GM12878 (cell line): ENCODE data around the gene NBPF26. TPM values are rescaled to one million over a fixed set of nuclear protein-coding genes. Genes with fewer than 3 reads are reported as not detected.
"Not testable (repeated sequence)": the region's sequence is repeated elsewhere in the genome, so short reads cannot be mapped to it uniquely, and the experiment has no call there.

ENCODE experiments used
- ATAC-seq: fragments of 200-7000 bp; cut with Tn5 transposase; 3 replicates; pipeline ENCODE4 v1.9.1; 2020; ENCODE audit warnings: mild to moderate bottlenecking, moderate library complexity
- BruUV-seq: library from RNA; stranded (reverse); fragments of 400-500 nt; replicated peaks from 2 replicates; lab custom pipeline; 2021; lab: Mats Ljungman, UMichigan
- CTCF ChIA-PET: fragments of 300-600 bp; sonication (Branson Sonifier 250); formaldehyde crosslinking; extraction: SDS; loops from one replicate; lab custom pipeline; 2021; ENCODE audit warnings: inconsistent platforms; lab: Yijun Ruan, JAX
- POLR2A ChIA-PET: fragments of 350-600 bp; formaldehyde crosslinking; extraction: SDS; loops from one replicate; lab custom pipeline; 2021; ENCODE audit warnings: inconsistent platforms; lab: Charles Lee
- RAD21 ChIA-PET: fragments of 300-600 bp; sonication (Branson Sonifier 250); formaldehyde crosslinking; loops from one replicate; lab custom pipeline; 2023; ENCODE audit warnings: antibody characterized with exemption; ENCODE audit not compliant: unreplicated experiment; lab: Charles Lee
- SMC1A ChIA-PET: fragments of 300-600 bp; sonication (Branson Sonifier 250); formaldehyde crosslinking; loops from one replicate; lab custom pipeline; 2023; ENCODE audit not compliant: unreplicated experiment, uncharacterized antibody; lab: Charles Lee
- DNase-seq: peaks from one replicate; pipeline ENCODE4 v3.0.0-alpha.2; 2011; ENCODE audit warnings: low read depth, low spot score
- FAIRE-seq: peaks from 3 replicates; lab custom pipeline; 2011; peaks lifted over from hg19 to GRCh38; lab: Jason Lieb, UNC
- H2AFZ ChIP-seq: 2 replicates; pipeline ENCODE4 v1.6.0; 2011; ENCODE audit warnings: low read depth, low read length, control low read depth; ENCODE audit not compliant: control insufficient read depth
- H3K27ac ChIP-seq: 2 replicates; pipeline ENCODE4 v1.5.1; 2011; ENCODE audit warnings: control low read depth; ENCODE audit not compliant: control insufficient read depth, insufficient read depth
- H3K27me3 ChIP-seq, 2 experiments: replicated peaks in 1 of 2; 2 replicates each; pipeline versions ENCODE4 v1.6.0 to v1.6.1; 2011; ENCODE audit warnings: low read length in 1 of 2; ENCODE audit not compliant: control insufficient read depth in 2 of 2, insufficient read depth in 2 of 2
- H3K36me3 ChIP-seq, 2 experiments: 2 replicates each; pipeline ENCODE4 v1.5.1; 2011; ENCODE audit warnings: low read length in 1 of 2; ENCODE audit not compliant: control insufficient read depth in 2 of 2, insufficient read depth in 2 of 2
- H3K4me1 ChIP-seq: 2 replicates; pipeline ENCODE4 v1.6.1; 2011; ENCODE audit warnings: mild to moderate bottlenecking, low read length, moderate library complexity, mixed read lengths; ENCODE audit not compliant: control insufficient read depth, insufficient read depth
- H3K4me2 ChIP-seq: 2 replicates; pipeline ENCODE4 v1.6.0; 2011; ENCODE audit warnings: control low read depth; ENCODE audit not compliant: control insufficient read depth, insufficient read depth
- H3K4me3 ChIP-seq: fragments of 200-600 bp; sonication (generic); 2 replicates; pipeline ENCODE4 v1.5.1; 2016
- H3K79me2 ChIP-seq: 2 replicates; pipeline ENCODE4 v1.6.0; 2011; ENCODE audit warnings: low read length; ENCODE audit not compliant: control insufficient read depth, insufficient read depth
- H3K9ac ChIP-seq: 2 replicates; pipeline ENCODE4 v1.8.0; 2011; ENCODE audit warnings: low read length, control low read depth, mixed read lengths; ENCODE audit not compliant: control insufficient read depth, insufficient read depth
- H3K9me3 ChIP-seq: replicated peaks from 3 replicates; pipeline ENCODE4 v1.5.1; 2011; ENCODE audit warnings: mild to moderate bottlenecking, low read length; ENCODE audit not compliant: control insufficient read depth, insufficient read depth
- H4K20me1 ChIP-seq: 2 replicates; pipeline ENCODE4 v1.6.0; 2011; ENCODE audit not compliant: control insufficient read depth, insufficient read depth
- WGBS: methylation state at CpG from one replicate; pipeline ENCODE4 v1.1.6; 2016; ENCODE audit warnings: low lambda C conversion rate; ENCODE audit not compliant: insufficient replicate concordance, insufficient coverage; ENCODE audit errors: missing lambda C conversion rate; 5-methylcytosine and 5-hydroxymethylcytosine counted together
- in situ Hi-C: fragments of 300-500 bp; cut with MboI; formaldehyde crosslinking; loops from 9 replicates; pipeline ENCODE4 v1.14.3; 2018; ENCODE audit warnings: mixed read lengths
- intact Hi-C: fragments of 100-400 bp; cut with micrococcal nuclease; formaldehyde crosslinking; loops from one replicate; pipeline ENCODE4 v1.14.2; 2022; ENCODE audit not compliant: unreplicated experiment
- polyA plus RNA-seq, 11 experiments: library from polyadenylated mRNA; depleted of rRNA in 4 of 11; unstranded in 6 of 11; stranded (reverse) in 5 of 11; fragments of >200 nt; fragmentation: Nextera tagmentation in 4 of 11; fragmentation: Illumina TruSeq in 1 of 11; extraction: Ambion mirVana in 4 of 11; extraction: Trizol in 1 of 11; gene quantifications; 1 replicate in 1 of 11; 2 replicates in 10 of 11; pipeline versions ENCODE4 v1.2.1 to v1.2.3, GENCODE V29; 2011 to 2016; ENCODE audit warnings: inconsistent platforms in 2 of 11, missing spikeins in 2 of 11, low read depth in 1 of 11
- total RNA-seq, 4 experiments: library from RNA; depleted of rRNA in 3 of 4; stranded (reverse); fragments of >200 nt in 3 of 4; fragmentation: Illumina TruSeq in 1 of 4; extraction: Trizol in 1 of 4; gene quantifications; 2 replicates each; pipeline versions ENCODE4 v1.2.1 to v1.2.3, GENCODE V29; 2013 to 2021

NBPF26 gene
- total and polyA plus RNA-seq, 10 of the 15 experiments (the other 5 are each of a cell fraction or from before 2014, with no cell fraction given) = 0.21 to 10.7 (median 4.1) TPM

DNA sequence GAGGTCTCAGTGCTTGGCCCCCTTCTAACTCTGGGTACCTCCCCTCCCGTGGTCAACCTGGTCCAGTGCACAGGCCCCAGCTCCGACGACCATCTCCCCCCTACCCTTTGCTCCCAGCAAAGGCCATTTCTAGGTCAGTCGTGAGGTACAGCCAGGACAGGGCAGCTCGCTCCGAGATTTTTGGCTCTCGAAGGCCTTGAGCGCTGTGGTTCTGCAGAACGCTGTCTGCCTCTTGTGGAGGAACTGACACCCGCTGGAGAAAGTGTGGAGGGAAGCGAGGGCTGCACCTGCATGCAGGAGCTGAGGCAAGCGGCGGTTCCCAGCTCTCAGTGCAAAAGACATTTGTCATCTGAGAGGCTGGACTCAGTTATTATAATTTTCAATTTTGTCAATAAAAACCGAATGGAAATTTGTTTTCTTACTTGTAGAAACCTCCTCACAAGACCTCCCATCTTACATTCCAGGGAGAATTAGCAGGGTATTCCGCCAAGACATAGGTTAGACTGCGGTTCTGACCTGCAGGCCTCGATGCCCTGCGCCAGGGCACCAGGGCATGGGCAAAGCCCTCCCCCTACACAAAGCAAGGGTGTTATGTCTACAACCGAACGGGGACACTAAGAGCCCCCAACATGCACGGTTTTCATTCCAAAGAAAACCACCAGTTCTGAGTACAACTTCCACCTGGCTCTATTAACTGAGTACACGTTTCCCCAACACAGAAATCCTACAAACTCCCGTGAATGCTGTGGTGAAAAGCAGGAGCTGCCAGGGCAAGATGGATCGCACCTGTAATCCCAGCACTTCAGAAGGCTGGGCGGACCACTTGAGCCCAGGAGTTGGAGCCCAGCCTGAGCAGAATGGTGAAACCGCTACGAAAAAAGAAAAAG is 125.9 kb downstream of the NBPF26 start:
- Histone ChIP-seq H3K4me2 (peak overlapping the region; percentile 42; the same call in 1 of the 2 replicates), H3K4me3 (peak overlapping the region; percentile 17)
- H3K9me3 ChIP-seq, H3K79me2 ChIP-seq, SMC1A ChIA-PET, FAIRE-seq, H3K27ac ChIP-seq, H3K9ac ChIP-seq, BruUV-seq, H2AFZ ChIP-seq, DNase-seq, POLR2A ChIA-PET, H3K27me3 ChIP-seq, H3K4me1 ChIP-seq, RAD21 ChIA-PET, CTCF ChIA-PET, in situ Hi-C loops, H3K36me3 ChIP-seq, H4K20me1 ChIP-seq: not testable (repeated sequence)
- peak; percentile 9 for ATAC-seq
- 27% methylated on average over 14 of the region's 27 CpGs for WGBS
- intact Hi-C loops = loop anchor here (10.0 kb wide), 1 partner anchor 95 kb away; no protein-coding TSS in a partner anchor

DNA sequence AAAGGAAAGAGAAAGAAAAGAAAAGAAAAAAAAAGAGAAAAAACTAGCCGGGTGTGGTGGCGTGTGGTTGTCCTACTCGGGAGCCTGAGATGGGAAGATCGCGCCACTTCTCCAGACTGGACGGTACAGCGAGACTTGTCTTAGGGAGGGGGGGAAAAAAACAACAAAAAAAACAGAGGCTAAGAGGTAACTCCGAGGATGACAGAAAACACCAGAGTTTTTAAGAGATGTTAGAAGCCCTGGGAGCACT is 126.5 kb downstream of the NBPF26 start:
- BruUV-seq, H3K36me3 ChIP-seq, FAIRE-seq, RAD21 ChIA-PET, H3K4me1 ChIP-seq, H3K27ac ChIP-seq, POLR2A ChIA-PET, SMC1A ChIA-PET, ATAC-seq, DNase-seq, H2AFZ ChIP-seq, H3K27me3 ChIP-seq, H4K20me1 ChIP-seq, in situ Hi-C loops, H3K9ac ChIP-seq, H3K9me3 ChIP-seq, H3K79me2 ChIP-seq, CTCF ChIA-PET: not testable (repeated sequence)
- intact Hi-C loops = loop anchor here (10.0 kb wide), 1 partner anchor 95 kb away; no protein-coding TSS in a partner anchor
- Histone ChIP-seq H3K4me2 (peak overlapping the region; percentile 42), H3K4me3 (peak overlapping the region; percentile 17; the same call in 1 of the 2 replicates)
- WGBS = 2% methylated on average over 8 of the region's 8 CpGs
